Fibroblast of skin of abdomen (primary cell): ENCODE data around the gene IRF1.

Experiments used
- DNase-seq: peaks from one replicate; pipeline ENCODE4 v3.0.0-alpha.2; 2013

Gene IRF1

DNA sequence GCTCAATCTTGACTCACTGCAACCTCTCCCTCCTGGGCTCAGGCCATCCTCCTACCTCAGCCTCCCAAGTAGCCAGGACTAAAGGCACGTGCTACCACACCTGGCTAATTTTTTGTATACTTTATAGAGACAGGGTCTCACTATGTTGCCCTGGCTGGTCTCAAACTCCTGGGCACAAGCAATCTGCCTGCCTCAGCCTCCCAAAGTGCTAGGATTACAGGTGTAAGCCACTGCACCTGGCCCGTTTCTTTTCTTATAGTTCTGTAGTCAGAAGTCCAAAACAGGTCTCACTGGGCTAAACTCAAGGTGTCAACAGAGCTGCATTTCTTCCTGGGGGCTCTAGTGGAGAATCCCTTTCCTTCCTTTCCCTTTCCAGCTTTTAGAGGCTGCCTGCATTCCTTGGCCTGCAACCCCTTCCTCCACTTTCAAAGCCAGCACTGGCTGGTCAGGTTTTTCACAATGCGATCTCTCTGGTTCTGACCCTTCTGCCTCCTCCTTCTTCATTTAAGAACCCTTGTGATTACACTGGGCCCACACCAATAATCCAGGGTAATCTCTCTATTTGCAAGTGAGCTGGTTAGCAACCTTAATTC lies 16.3 kb downstream of the IRF1 start:
- DNase-seq: no peak

DNA sequence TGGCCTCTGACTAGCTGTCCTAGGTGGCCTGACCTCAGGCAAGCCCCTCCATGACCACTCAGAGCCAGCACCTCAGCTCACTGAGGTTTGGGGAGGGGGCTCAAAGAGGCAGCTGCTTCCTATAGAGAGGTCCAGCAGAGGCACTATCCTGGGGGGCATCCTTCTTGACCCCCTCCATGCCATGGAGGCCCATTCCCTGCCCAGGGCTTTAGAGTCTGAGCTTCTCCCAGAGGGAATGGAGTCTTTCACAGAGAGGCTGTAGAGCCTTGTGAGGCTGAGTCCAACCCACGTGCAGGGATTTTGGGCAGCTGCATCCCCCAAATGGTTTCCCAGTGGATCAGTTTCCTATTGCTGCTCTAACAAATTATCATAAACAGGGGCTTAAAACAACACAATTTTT lies 16.9 kb downstream of the IRF1 start:
- no peak for DNase-seq

DNA sequence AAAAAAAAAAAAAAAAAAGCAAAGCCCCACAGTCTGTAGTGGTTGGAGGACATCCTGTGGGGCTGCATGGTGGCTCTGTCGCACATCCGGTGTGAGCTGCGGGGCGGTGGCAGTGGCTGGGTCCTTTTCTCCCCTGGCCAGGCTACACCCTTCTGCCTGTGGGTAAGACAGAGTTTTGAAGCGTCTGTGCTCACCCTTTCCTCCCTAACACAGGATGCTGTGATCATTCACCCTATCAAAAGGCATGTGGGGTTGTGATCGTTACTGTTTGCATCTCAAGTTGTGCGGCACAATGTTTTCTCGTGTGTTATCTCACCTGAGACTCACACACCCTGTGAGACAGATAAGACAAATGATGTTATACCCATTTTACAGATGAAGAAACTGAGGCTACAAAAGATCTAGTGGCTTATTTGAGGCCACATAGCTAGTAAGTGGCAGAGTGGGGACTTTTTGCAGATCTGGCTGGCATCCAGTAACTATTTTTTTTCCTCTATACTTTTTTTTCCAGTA lies 17.5 kb downstream of the IRF1 start:
- DNase-seq: no peak

- DNase-seq: no peak
Measured at GRCh38 chr5:132472431-132472830, 18.1 kb downstream of the IRF1 start.

DNA sequence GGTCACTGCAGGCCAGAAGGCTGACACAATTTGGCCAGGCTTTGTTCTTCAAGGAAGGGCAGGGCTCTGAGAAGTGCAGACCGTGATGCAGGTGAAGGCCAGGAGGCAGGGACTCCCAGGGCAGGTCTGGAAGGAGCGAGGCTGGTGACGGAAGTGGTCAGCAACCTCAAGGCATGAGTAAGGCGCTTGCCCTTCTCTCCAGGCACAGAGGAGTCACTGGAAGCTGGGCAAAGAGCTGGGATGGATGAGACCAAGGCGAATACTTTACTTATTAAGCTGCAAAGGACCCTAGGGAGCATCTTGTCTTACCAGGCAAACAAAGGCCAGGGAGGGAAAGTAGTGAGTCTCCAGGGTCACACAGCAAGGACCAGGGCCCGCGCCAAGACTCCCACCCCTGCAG lies 18.6 kb downstream of the IRF1 start:
- DNase-seq: no peak

- DNase-seq: no peak
Measured at GRCh38 chr5:132471151-132471907, 19.2 kb downstream of the IRF1 start.

- no peak for DNase-seq
Measured at GRCh38 chr5:132470596-132470995, 20.0 kb downstream of the IRF1 start.

DNA sequence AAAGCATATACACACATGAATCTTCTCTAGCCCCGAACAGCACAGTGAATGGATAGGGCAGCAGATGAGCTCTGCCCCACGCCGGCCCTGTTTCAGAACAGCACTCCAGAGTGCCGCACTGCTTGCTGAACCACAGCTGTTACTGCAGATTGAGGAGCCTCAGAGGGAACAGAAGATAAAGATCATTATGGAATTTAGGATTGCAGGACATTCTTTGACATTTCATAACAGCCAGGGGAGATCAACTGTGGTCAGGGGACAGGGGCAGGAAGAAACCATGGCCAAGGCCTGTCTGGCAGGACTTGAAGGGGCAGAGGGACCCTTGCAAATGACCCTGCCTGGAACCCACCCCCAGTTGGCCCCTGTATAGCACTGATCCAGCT lies 20.6 kb downstream of the IRF1 start:
- peak; percentile 44 for DNase-seq

DNA sequence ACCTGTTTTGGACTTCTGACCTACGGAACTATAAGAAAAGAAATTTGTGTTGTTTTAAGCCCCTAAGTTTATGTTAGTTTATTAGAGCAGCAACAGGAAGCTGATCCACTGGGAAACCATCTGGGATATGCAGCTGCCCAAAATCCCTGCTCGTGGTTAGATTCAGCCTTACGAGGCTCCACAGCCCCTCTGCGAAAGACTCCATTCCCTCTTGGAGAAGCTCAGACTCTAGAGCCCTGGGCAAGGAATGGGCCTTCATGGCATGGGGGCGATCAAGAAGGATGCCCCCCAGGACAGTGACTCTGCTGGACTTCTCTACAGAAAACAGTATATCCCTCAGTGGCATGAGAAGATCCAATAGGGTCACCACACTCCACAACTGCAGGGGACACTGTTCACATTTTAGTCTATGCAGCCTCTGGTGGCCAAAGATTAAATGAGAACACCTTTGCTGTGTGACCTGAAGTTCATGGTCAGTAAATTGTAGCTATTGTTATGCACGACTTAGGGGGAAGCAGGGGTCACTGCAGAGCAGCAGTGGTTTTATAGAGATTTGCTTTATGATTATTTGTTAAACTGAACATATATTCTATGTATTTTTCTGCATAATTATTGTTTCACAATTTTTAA lies 21.1 kb downstream of the IRF1 start:
- no peak for DNase-seq

GRCh38 chr5:132468656-132469379 lies 21.8 kb downstream of the IRF1 start:
- no peak for DNase-seq

DNA sequence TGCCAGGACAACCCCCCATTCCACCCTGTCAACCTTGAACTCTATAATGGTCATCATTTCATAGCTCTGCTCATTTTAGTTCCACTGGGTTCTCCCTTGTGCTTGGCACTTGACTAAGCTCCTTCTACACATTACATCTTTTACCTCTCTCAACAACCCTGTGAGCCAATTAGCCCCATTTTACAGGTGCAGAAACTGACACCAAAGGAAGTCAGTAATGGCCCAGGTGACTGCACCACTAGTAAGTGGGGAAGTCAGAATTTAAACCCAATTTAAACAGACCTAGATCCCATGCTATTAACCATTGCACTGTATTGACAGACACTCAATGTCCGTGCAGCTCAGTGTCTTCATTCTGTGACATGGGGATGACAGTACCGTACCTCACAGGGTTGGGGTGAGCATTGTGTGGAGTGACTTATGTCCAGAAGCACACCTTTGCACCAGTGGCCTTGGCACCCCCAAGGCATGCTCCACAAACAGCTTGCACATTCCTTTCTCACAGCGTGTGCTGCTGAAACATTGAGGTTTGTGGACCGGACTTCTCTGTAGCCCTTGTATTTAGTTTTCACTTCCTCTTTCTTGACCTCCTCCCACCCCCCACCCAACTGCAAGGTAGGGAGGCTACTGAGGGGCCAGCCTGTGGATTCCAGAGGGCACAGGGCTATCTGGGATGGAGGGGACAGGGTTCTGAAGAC lies 23.1 kb downstream of the IRF1 start:
- no peak for DNase-seq

DNA sequence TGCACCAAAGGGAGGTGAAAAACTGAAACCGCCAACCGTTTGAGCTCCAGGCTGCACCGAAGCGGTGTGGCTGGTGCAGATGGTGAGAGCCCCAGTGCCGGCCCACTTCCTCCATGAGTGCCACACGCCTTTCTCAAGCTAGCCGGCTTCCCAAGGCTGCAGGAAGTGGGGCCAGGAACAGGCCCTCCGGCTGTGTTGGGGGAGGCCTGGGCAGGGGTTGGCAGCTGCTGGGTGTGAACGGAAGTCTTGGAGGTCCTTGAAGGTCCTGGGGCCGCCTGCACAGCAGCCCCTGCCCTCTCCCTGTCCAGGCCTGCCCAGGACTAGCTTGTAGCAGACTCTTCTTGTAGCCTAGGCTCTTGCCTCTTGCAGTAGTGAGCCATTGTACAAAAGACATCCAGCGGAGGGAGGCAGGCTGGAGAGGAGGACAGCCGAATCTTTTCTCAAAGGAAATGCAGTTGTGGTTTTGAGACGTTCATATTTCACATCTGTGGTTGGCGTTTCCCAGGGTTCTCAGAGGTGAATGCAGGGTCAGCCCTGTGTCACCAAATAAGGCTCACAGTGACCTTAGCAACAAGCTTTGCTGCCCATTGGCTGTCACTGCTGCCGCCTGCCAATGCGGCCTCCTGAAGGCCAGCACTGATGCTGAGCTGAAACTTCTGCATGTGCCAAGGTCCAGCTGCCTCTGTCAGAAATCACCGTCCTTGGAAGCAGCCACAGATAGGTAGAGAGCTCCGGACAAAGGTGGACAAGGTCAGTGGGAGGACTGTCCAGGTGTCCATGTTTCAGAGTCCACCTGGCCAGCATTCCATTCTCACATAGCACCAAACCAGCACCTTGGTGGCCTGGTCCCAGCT lies 23.9 kb downstream of the IRF1 start:
- DNase-seq: peak; percentile 52

GRCh38 chr5:132465059-132465707 lies 25.4 kb downstream of the IRF1 start:
- DNase-seq: no peak

- no peak for DNase-seq
Measured at GRCh38 chr5:132464156-132464939, 26.2 kb downstream of the IRF1 start.

- no peak for DNase-seq
Measured at GRCh38 chr5:132463811-132464155, 26.8 kb downstream of the IRF1 start.

DNA sequence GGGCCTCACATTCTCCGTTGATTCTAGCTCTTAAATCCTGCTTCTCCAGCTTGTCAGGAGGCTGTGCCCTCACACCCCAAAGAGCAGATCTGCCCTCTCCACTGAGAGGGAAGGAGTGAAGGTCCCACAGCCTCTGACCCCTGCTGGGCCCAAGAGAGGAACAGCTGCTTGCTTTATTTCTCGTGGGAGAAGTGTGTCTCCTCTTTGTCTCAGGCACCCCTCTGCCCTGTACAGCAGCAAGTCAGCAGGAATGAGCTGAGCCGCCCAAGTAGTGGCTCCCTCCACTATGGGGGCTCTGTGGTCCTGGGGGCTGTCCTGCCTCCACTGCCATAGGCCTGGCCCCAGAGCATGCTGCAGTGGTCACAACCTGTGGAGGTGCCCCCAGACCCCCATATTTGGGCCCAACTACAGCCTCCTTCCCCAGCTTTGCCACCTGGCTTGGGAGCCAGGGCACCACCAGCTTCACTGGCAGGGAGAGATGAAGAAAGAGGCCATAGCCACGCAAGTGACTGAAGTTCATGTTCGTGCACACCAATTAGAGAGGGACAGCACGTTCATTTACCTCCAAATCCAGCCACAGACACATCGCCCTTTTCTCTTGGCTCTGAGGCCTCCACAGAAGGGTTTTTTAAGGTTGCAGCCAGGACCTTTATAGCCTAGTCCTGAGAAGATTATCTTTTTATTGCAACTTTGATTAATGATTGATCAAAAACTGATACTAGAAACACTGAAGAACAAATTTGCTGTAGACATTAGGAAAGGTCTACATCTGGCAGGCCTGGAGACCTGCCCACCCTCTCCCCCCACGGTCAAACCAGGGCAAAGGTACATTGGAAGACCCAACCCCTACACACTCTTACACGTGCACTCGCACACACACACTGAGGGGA lies 27.5 kb downstream of the IRF1 start:
- DNase-seq: no peak

DNA sequence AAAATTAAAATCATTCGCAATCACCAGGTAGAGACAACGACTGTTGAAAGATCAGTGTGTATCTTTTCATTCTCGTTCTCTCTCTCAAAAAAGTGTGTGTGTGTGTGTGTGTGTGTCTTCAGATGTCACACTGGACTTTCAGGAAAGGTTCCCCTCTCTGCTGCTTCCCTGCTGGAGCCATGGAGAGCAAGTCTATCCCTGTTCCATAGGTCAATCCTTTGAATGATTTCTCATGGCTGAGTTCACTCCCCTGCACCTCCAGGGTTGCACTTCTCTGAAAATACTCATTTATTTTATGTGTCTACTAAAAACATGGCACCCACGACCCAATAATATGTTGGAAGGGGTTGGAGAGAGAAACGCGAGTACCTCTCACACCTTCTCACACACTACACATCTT lies 28.2 kb downstream of the IRF1 start:
- DNase-seq: no peak

DNA sequence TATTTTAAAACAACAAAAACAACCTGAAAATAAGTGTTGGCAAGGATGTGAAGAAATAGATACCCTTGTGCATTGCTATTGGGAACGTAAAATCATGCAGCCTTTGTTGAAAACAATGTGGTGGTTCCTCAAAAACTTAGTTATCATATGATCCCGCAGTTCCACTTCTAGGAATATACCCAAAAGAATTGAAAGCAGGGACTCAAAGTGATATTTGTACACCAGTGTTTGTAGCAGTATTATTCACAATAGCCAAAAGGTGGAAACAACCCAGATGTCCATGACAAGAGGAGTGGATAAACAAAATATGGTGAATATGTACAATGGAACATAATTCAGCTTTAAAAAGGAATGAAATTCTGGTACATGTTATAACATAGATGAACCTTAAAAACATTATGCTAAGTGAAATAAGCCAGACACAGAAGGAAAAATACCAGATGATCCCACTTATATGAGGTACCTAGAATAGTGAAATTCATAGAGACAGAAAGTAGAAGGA lies 29.0 kb downstream of the IRF1 start:
- DNase-seq: no peak
